HepG2 (cell line): ENCODE data around the gene HEXD. TPM values are rescaled to one million over a fixed set of nuclear protein-coding genes. Genes with fewer than 3 reads are reported as not detected.

Experiments
- ARID4A ChIP-seq: sonication (generic); formaldehyde crosslinking; IDR thresholded peaks from 2 replicates; pipeline ENCODE4 v1.5.0; 2020; ENCODE audit warnings: mild to moderate bottlenecking, missing genetic modification reagents, borderline replicate concordance
- GMEB2 ChIP-seq: IDR thresholded peaks from 2 replicates; pipeline ENCODE4 v1.6.1; 2016; ENCODE audit warnings: missing biosample characterization, missing genetic modification reagents, low read depth
- MIXL1 ChIP-seq: IDR thresholded peaks from 2 replicates; pipeline ENCODE4 v1.6.1; 2016
- NR2F2 ChIP-seq: IDR thresholded peaks from 2 replicates; pipeline ENCODE4 v1.6.1; 2012; ENCODE audit warnings: low read depth, inconsistent platforms, borderline replicate concordance
- PBX2 ChIP-seq: IDR thresholded peaks from 2 replicates; pipeline ENCODE4 v1.6.1; 2016; ENCODE audit warnings: control low read depth
- TFDP1 ChIP-seq: IDR thresholded peaks from 2 replicates; pipeline ENCODE4 v1.6.1; 2016; ENCODE audit warnings: missing compliant biosample characterization, missing genetic modification reagents, borderline replicate concordance
- ZBTB44 ChIP-seq: sonication (generic); formaldehyde crosslinking; IDR thresholded peaks from 2 replicates; pipeline ENCODE4 v1.4.0; 2020; ENCODE audit warnings: missing genetic modification reagents
- ZGPAT ChIP-seq: IDR thresholded peaks from 2 replicates; pipeline ENCODE4 v1.6.1; 2016; ENCODE audit warnings: mild to moderate bottlenecking
- ZNF230 ChIP-seq: sonication (generic); formaldehyde crosslinking; IDR thresholded peaks from 2 replicates; pipeline ENCODE4 v1.4.0; 2020; ENCODE audit warnings: mild to moderate bottlenecking, missing genetic modification reagents
- ZNF468 ChIP-seq: sonication (generic); formaldehyde crosslinking; IDR thresholded peaks from 2 replicates; pipeline ENCODE4 v1.8.0; 2022; ENCODE audit warnings: mild to moderate bottlenecking, moderate library complexity, missing genetic modification reagents
- ZNF572 ChIP-seq: sonication (generic); formaldehyde crosslinking; IDR thresholded peaks from 2 replicates; pipeline ENCODE4 v1.5.1; 2020; ENCODE audit warnings: mild to moderate bottlenecking, missing genetic modification reagents
- ZNF639 ChIP-seq: conservative IDR thresholded peaks from 2 replicates; pipeline ENCODE4 v1.6.1; 2018; ENCODE audit warnings: missing genetic modification reagents
- polyA plus RNA-seq, 8 experiments: library from polyadenylated mRNA; depleted of rRNA in 3 of 8; stranded (reverse) in 7 of 8; unstranded in 1 of 8; fragments of >200 nt; fragmentation: Illumina TruSeq in 4 of 8; extraction: Trizol in 4 of 8; gene quantifications; 2 replicates each; pipeline versions ENCODE4 v1.2.1 to v1.2.3, GENCODE V29; 2011 to 2016; ENCODE audit warnings: low read depth in 4 of 8, missing spikeins in 1 of 8, mixed read lengths in 1 of 8; ENCODE audit not compliant: insufficient read depth in 1 of 8
- total RNA-seq, 5 experiments: library from RNA; depleted of rRNA; stranded (reverse); fragments of >200 nt; fragmentation: Illumina TruSeq; extraction: Trizol; gene quantifications; 2 replicates each; pipeline ENCODE4 v1.2.3, GENCODE V29; 2016; ENCODE audit warnings: low read depth in 1 of 5

The HEXD gene
- total and polyA plus RNA-seq, 2 of the 13 experiments (the other 11 are each of a cell fraction or from before 2014, with no cell fraction given): 22.3 to 41.8 TPM

- TF ChIP-seq ZNF639 (CRISPR knock-in tag): 0 out of 2 replicates have a peak, but pooled peaks have one; percentile 51
- TF ChIP-seq ZGPAT (CRISPR knock-in tag): peak; percentile 35; the same call in 1 of the 2 replicates
- 0 out of 2 replicates have a peak, but pooled peaks have one; percentile 30 for TF ChIP-seq ZNF572 (CRISPR knock-in tag)
- TF ChIP-seq ARID4A (CRISPR knock-in tag): peak; percentile 71
- TF ChIP-seq GMEB2 (CRISPR knock-in tag): 0 out of 2 replicates have a peak, but pooled peaks have one; percentile 20
- no peak; the same call in 1 of the 2 replicates for TF ChIP-seq ZBTB44
- TF ChIP-seq ZNF468 (CRISPR knock-in tag): no peak
- TF ChIP-seq MIXL1 (CRISPR knock-in tag): no peak
- TF ChIP-seq PBX2 (CRISPR knock-in tag): no peak
- no peak for TF ChIP-seq TFDP1 (CRISPR knock-in tag)
- no peak for TF ChIP-seq ZNF230 (CRISPR knock-in tag)
- no peak for TF ChIP-seq NR2F2
Measured at GRCh38 chr17:82388223-82388921, 29.8 kb upstream of the HEXD start (continued).
